ENCODE results near the gene RHO.

Gene RHO

DNA sequence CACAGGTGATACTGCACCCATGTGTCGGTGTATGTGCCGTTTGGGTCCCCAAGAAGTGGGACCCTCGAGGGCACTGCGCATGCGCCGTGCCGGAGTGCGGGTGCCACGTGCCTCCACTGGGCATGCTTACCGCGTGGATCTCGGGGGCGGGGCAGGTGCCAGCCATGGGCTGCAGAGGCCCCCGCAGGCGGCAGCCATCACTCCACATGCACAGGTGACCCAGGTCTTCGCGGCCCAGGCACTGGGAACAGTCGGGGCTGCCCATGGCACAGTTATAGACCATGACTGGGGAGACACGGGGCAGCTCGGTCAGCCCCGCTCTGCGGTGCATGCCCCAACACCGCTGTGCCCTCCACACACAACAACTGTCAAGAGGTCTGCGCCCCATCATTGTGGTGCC, 45.8 kb downstream of the RHO start:
- Histone ChIP-seq H3K9me3 (no peaks in the 10 kb centered on the region), H3K4me1 (peaks cover 0 to 14% (median 0%) of the 10 kb centered on the region in 4 donors), H3K4me3 (no peak overlapping the region), H3K27me3 (no peaks in the 10 kb centered on the region), H3K27ac (no peak overlapping the region), H3K36me3 (peaks cover 68 to 93% (median 92%) of the 10 kb centered on the region in 3 donors)
- TF ChIP-seq CTCF (IDR thresholded peaks at IDR 0.05) = no peak
- intact Hi-C loops (cut with DNase I; ENCODE audit: low total_unique reads) = no loop called here
- no peak for DNase-seq

DNA sequence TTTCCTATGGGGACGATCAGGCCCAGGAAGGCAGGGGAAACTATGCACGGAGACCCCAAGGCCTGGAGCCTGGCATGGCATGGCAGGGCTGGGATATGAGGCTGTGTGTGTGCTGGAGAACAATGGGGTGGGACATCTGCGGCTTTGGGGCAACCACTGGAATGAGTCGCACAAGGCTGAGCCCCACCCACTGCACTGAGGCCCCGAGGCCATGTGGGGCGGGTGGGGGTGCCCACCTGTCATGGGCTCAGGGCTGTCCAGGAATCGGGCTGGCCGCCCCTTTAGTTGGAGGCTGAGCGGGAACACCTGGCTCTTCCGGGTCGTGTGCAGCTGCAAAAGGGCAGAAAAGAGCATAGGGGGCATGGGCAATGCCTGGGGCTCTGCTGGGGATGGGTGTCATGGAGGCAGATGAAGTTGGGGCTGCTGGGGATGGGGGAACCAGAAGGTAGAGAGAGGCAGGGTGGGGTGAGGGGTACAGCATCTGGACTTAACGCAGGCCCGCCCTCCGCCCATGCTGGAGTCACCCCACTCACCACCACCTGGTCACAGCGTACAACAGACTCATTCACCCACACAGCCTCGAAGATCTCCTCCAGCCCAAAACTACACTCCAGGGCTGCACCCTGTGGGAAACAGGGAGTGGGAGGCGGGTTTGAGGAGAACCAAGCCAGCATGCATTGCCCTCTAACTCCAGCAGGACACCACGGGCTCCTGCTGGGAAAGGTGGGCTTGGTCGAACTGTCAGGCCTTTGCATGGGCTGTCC, 47.0 kb downstream of the RHO start:
- intact Hi-C loops (cut with DNase I; ENCODE audit: low total_unique reads) = no loop called here
- H3K9me3 ChIP-seq = no peaks in the 10 kb centered on the region
- DNase-seq = no peak
- TF ChIP-seq CTCF (IDR thresholded peaks at IDR 0.05) = no peak
- no peak overlapping the region for H3K4me3 ChIP-seq
- no peaks in the 10 kb centered on the region for H3K27me3 ChIP-seq
- peaks cover 0 to 24% (median 3%) of the 10 kb centered on the region in 4 donors for H3K4me1 ChIP-seq
- H3K36me3 ChIP-seq = peaks cover 58 to 93% (median 84%) of the 10 kb centered on the region in 3 donors
- H3K27ac ChIP-seq = no peak overlapping the region

- Histone ChIP-seq H3K4me1 (peaks cover 0 to 30% (median 4%) of the 10 kb centered on the region in 4 donors), H3K27ac (no peak overlapping the region), H3K9me3 (no peaks in the 10 kb centered on the region), H3K4me3 (no peak overlapping the region), H3K27me3 (no peaks in the 10 kb centered on the region), H3K36me3 (peaks cover 52 to 93% (median 80%) of the 10 kb centered on the region in 3 donors)
- DNase-seq = no peak
- intact Hi-C loops (cut with DNase I; ENCODE audit: low total_unique reads) = no loop called here
- no peak for TF ChIP-seq CTCF (IDR thresholded peaks at IDR 0.05)
These were observed 47.6 kb downstream of the RHO start for GRCh38 chr3:129575997-129576384.

DNA sequence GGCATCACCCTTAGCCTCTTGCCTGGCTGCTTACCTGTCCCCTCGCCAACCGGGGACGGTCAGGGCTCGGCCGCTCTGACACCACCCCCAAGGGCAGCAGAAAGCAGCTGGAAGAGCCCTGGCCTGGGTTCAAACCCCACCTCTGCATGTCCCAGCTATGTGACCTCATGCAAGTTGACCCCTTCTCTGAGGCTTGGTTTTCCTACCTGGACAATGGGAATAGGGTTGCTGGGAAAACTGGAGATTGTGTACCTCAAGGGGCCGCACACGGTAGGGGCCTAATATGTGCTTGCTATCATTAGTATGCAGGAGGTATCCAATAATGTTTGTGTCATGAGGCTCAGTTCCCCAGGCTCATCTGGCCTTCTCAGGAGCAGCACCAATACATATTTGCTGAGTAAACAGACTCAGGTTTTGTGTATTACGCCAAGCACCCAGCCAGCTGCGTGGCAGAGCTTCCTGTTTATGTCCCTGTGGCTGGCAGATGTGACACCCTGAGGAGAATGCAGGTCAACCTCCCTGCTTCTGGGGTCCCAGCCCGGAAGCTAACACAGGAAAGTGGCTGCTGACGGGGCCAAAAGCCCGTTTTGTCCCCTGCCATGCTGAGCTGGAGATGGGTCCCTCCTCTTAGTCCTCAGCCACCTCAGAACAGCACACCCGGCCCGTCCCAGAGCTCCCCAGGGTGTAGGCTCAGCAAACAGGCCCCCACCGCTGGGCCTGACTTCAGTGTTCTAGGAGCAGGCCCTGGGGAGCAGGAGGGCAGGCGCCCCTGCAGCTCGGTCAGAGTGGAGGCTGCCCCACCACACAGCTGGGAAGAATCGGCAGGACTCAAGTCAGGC, 48.3 kb downstream of the RHO start:
- Histone ChIP-seq H3K27ac (peak overlapping the region; percentile 26 to 51), H3K4me1 (peaks cover 0 to 33% (median 5%) of the 10 kb centered on the region in 4 donors), H3K36me3 (peaks cover 46 to 91% (median 79%) of the 10 kb centered on the region in 3 donors), H3K4me3 (no peak overlapping the region), H3K27me3 (no peaks in the 10 kb centered on the region), H3K9me3 (no peaks in the 10 kb centered on the region)
- intact Hi-C loops (cut with DNase I; ENCODE audit: low total_unique reads) = no loop called here
- TF ChIP-seq CTCF (IDR thresholded peaks at IDR 0.05) = no peak
- DNase-seq = peak in 1 of 2 donors; percentile 73

DNA sequence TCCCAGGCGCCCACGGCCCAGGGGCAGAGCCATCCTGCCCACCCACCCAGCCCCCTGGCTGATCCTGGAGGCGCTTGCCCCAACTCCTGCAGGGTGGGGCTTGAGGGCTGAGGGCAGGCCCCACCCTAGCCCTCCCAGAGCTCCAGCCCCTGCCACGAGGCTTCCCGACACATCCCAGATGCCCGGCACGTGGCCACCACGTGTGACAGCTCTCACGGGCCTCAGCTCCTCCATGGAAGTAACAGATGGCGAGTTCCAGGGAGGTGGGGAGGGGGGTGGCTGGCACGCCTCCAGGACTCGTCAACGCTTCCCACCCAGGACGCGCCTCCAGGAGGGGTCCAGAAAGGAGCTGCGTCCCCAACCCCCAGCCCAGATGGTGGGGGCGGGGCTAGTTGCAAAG, 48.9 kb downstream of the RHO start:
- no peak overlapping the region for H3K4me3 ChIP-seq
- H3K27me3 ChIP-seq = no peaks in the 10 kb centered on the region
- peak overlapping the region; percentile 26 to 51 for H3K27ac ChIP-seq
- no peak for DNase-seq
- peaks cover 0 to 33% (median 5%) of the 10 kb centered on the region in 4 donors for H3K4me1 ChIP-seq
- intact Hi-C loops (cut with DNase I; ENCODE audit: low total_unique reads) = no loop called here
- H3K36me3 ChIP-seq = peaks cover 41 to 91% (median 78%) of the 10 kb centered on the region in 3 donors
- TF ChIP-seq CTCF (IDR thresholded peaks at IDR 0.05) = no peak
- no peaks in the 10 kb centered on the region for H3K9me3 ChIP-seq

All from tibial artery (tissue), 4 donors.